MCF 10A (cell line): ENCODE results near the gene WDR54. TPM values are rescaled to one million over a fixed set of nuclear protein-coding genes. Genes with fewer than 3 reads are reported as not detected.

Experiments
- BruUV-seq: library from RNA; stranded (reverse); fragments of 400-500 nt; replicated peaks from 2 replicates; lab custom pipeline; 2021; lab: Mats Ljungman, UMichigan
- CTCF ChIA-PET: fragments of 300-600 bp; sonication (Branson Sonifier 250); formaldehyde crosslinking; extraction: SDS; loops from one replicate; lab custom pipeline; 2021; ENCODE audit warnings: antibody characterized with exemption, inconsistent platforms; lab: Yijun Ruan, JAX
- POLR2A ChIA-PET: fragments of 300-600, 350-650 bp; sonication (Branson Sonifier 250); formaldehyde crosslinking; extraction: SDS; loops from one replicate; lab custom pipeline; 2020; ENCODE audit warnings: antibody characterized with exemption, inconsistent platforms; lab: Yijun Ruan, JAX
- DNase-seq: peaks from one replicate; pipeline ENCODE4 v3.0.0-alpha.2; 2018; ENCODE audit not compliant: unreplicated experiment
- H3K27ac Mint-ChIP-seq: one replicate; pipeline ENCODE4 v1.8.0; 2022; ENCODE audit warnings: mild to moderate bottlenecking, low read depth, mixed read lengths; ENCODE audit not compliant: unreplicated experiment
- H3K27me3 Mint-ChIP-seq: one replicate; pipeline ENCODE4 v1.8.0; 2022; ENCODE audit warnings: mixed read lengths; ENCODE audit not compliant: insufficient read depth, unreplicated experiment
- H3K36me3 Mint-ChIP-seq: one replicate; pipeline ENCODE4 v1.8.0; 2022; ENCODE audit warnings: mild to moderate bottlenecking, moderate library complexity, mixed read lengths; ENCODE audit not compliant: insufficient read depth, unreplicated experiment
- H3K4me1 Mint-ChIP-seq: one replicate; pipeline ENCODE4 v1.8.0; 2022; ENCODE audit warnings: mixed read lengths; ENCODE audit not compliant: insufficient read depth, unreplicated experiment
- H3K4me3 Mint-ChIP-seq: one replicate; pipeline ENCODE4 v1.8.0; 2022; ENCODE audit warnings: mild to moderate bottlenecking, moderate library complexity, mixed read lengths; ENCODE audit not compliant: unreplicated experiment
- H3K9me3 Mint-ChIP-seq: one replicate; pipeline ENCODE4 v1.8.0; 2022; ENCODE audit warnings: mixed read lengths; ENCODE audit not compliant: unreplicated experiment
- intact Hi-C: fragments of 100-400 bp; cut with micrococcal nuclease; formaldehyde crosslinking; loops from 2 replicates; pipeline ENCODE4 v1.14.1; 2022
- total RNA-seq: library from RNA; stranded (reverse); gene quantifications from 2 replicates; pipeline ENCODE4 v1.2.3, GENCODE V29; 2022
- TF ChIP-seq, protein P1 (sequence below): fragments of 200-600 bp; IDR thresholded peaks from one replicate; pipeline ENCODE4 v1.8.0; 2022; ENCODE audit warnings: antibody characterized with exemption, mild to moderate bottlenecking; ENCODE audit not compliant: unreplicated experiment

The WDR54 gene
- total RNA-seq, 1 experiment from 2014 or later, result 19.9 TPM

DNA sequence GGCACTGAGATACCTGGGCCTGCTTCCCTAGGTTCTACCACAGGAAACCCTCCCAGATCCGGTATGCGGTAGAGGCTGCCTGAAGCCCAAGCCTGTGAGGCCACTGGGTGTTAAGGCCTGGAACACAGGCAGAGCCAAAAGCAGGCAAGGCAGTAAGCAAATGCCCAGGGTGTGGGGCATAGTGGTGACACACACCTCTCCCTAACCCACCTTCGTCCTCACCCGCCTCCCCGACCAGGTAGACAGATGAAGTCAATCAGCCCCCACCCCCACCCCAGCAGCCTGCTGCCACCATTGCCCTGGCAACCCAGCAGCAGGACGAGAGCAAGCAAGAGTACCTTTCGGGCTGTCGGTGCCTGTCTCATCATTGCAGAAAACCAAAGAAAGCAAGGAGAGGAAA, 47.5 kb upstream of the WDR54 start:
- peaks cover 42% of the 10 kb centered on the region for H3K36me3 Mint-ChIP-seq
- no TSS peak for BruUV-seq
- POLR2A ChIA-PET, result no interaction called here
- TF ChIP-seq, protein P1, sequence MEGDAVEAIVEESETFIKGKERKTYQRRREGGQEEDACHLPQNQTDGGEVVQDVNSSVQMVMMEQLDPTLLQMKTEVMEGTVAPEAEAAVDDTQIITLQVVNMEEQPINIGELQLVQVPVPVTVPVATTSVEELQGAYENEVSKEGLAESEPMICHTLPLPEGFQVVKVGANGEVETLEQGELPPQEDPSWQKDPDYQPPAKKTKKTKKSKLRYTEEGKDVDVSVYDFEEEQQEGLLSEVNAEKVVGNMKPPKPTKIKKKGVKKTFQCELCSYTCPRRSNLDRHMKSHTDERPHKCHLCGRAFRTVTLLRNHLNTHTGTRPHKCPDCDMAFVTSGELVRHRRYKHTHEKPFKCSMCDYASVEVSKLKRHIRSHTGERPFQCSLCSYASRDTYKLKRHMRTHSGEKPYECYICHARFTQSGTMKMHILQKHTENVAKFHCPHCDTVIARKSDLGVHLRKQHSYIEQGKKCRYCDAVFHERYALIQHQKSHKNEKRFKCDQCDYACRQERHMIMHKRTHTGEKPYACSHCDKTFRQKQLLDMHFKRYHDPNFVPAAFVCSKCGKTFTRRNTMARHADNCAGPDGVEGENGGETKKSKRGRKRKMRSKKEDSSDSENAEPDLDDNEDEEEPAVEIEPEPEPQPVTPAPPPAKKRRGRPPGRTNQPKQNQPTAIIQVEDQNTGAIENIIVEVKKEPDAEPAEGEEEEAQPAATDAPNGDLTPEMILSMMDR, result no peak
- no peaks in the 10 kb centered on the region for H3K27me3 Mint-ChIP-seq
- no peaks in the 10 kb centered on the region for H3K9me3 Mint-ChIP-seq
- no peak overlapping the region for H3K4me3 Mint-ChIP-seq
- CTCF ChIA-PET, result no interaction called here
- DNase-seq, result no peak
- H3K4me1 Mint-ChIP-seq, result no peaks in the 10 kb centered on the region
- no peak overlapping the region for H3K27ac Mint-ChIP-seq
- intact Hi-C loops, result no loop called here

DNA sequence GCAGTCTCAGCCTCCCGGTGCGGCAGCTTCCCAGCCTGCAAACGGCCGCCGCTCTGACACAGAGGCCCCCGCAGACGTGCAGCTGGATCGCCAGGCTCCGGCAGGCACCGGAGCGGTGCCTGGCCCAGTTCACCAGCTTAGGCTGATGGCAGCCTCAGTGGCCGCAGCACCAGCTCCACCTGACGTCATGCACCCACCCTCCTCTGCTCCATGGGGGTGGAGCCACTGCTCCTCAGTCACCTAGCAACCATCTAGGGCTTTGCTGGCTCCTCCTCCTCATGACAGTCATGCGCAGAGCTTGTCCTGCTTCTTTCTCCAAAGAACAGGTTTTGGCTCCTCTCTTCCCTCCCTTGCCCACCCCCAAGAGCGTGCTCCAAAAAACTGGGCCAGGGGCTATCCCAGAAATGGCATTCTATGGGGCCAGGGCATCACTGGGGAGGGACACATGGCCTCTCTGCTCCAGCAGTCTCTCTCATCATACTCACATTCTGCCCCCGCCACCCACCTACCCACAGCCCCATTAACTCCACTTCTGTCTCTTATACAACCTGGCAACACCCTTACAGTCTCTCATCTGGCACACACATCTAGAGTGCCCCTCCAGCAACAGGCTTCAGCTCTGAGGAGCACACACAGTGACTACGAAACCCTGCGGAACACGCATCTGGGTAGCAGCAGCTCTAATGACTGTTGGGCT, 46.9 kb upstream of the WDR54 start:
- no TSS peak for BruUV-seq
- Mint-ChIP-seq H3K27me3 (no peaks in the 10 kb centered on the region), H3K27ac (no peak overlapping the region), H3K36me3 (peaks cover 36% of the 10 kb centered on the region), H3K9me3 (no peaks in the 10 kb centered on the region), H3K4me1 (peaks cover under 1% of the 10 kb centered on the region), H3K4me3 (no peak overlapping the region)
- intact Hi-C loops, result no loop called here
- POLR2A ChIA-PET, result no interaction called here
- no peak for DNase-seq
- CTCF ChIA-PET, result interaction anchor here (1.2 kb wide), 1 partner anchor 40 kb away, joined by 6 read pairs; no protein-coding TSS in a partner anchor
- TF ChIP-seq, protein P1, result no peak

DNA sequence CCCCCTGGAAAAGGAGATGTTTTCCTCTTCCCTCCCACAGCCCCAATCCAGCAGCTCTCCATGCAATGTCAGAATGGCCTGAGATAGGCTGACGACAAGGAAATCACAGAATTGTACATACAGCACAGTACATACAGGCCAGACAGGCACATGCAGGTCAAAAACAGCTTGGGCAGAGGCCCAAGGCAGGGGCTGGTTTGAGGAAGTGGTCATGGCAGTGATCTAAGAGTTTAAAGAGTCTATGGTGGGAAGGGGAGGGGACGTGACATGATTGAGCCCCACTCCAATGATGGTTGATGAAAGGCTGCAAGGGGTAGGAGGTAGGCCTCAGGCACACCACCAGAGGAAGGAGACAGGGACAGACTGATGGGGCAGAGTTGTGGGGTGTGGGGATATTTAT, 45.7 kb upstream of the WDR54 start:
- peaks cover 24% of the 10 kb centered on the region for H3K36me3 Mint-ChIP-seq
- DNase-seq, result no peak
- H3K27ac Mint-ChIP-seq, result no peak overlapping the region
- H3K4me3 Mint-ChIP-seq, result no peak overlapping the region
- no peaks in the 10 kb centered on the region for H3K9me3 Mint-ChIP-seq
- CTCF ChIA-PET, result interaction anchor here (1.2 kb wide), 1 partner anchor 41 kb away, joined by 6 read pairs; no protein-coding TSS in a partner anchor
- POLR2A ChIA-PET, result no interaction called here
- TF ChIP-seq, protein P1, result no peak
- no peaks in the 10 kb centered on the region for H3K27me3 Mint-ChIP-seq
- no TSS peak for BruUV-seq
- intact Hi-C loops, result no loop called here
- H3K4me1 Mint-ChIP-seq, result peaks cover 11% of the 10 kb centered on the region

DNA sequence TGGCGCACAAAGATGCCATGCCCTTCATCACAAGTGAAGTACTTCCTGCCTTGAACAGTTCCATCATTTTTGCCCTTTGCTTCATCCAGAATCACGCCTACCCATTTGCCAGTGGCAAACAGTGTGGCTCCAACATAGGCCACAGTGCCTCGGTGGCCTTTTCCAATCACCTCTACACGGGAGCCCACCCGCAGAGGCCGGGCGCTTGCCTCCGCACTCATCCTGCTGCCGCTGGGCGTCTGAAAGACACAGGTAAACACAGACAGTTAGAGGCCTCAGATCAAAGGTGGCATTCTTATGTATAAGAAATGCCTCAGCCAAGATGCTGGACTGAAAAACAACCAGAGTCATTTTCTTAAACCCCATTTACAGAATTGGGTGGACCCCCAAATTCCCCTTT, 43.5 kb upstream of the WDR54 start:
- no peak for DNase-seq
- no TSS peak for BruUV-seq
- Mint-ChIP-seq H3K4me3 (no peak overlapping the region), H3K27ac (no peak overlapping the region), H3K9me3 (no peaks in the 10 kb centered on the region), H3K27me3 (no peaks in the 10 kb centered on the region), H3K36me3 (peaks cover 20% of the 10 kb centered on the region), H3K4me1 (peaks cover 21% of the 10 kb centered on the region)
- POLR2A ChIA-PET, result no interaction called here
- TF ChIP-seq, protein P1, result no peak
- CTCF ChIA-PET, result no interaction called here
- intact Hi-C loops, result no loop called here
